Activated CD8-positive, alpha-beta memory T cell treated with anti-CD3 and anti-CD28 coated beads, Interleukin-2, amount 10 ng/mL, durations not matched to agents 7 days and 5 days (primary cell): Measurements from ENCODE around the gene CHAC2. TPM values are rescaled to one million over a fixed set of nuclear protein-coding genes. Genes with fewer than 3 reads are reported as not detected.
"Not testable (repeated sequence)": the region's sequence is repeated elsewhere in the genome, so short reads cannot be mapped to it uniquely, and the experiment has no call there.

Source experiments
- ATAC-seq: fragments of 150-1000 bp; cut with Tn5 transposase; one replicate; pipeline ENCODE4 v1.10.0; 2021; ENCODE audit warnings: moderate library complexity
- CTCF ChIA-PET: fragments of 350-600 bp; sonication (Branson Sonifier 250); formaldehyde crosslinking; loops from one replicate; lab custom pipeline; 2021; ENCODE audit warnings: antibody characterized with exemption; lab: Charles Lee
- DNase-seq: peaks from one replicate; pipeline ENCODE4 v3.0.0-alpha.2; 2020
- H3K27ac Mint-ChIP-seq: one replicate; pipeline ENCODE4 v1.8.0; 2021; ENCODE audit warnings: mild to moderate bottlenecking, mixed read lengths
- H3K27me3 Mint-ChIP-seq: one replicate; pipeline ENCODE4 v1.8.0; 2021; ENCODE audit warnings: mixed read lengths
- H3K36me3 Mint-ChIP-seq: one replicate; pipeline ENCODE4 v1.8.0; 2021; ENCODE audit warnings: mild to moderate bottlenecking, mixed read lengths
- H3K4me1 Mint-ChIP-seq: one replicate; pipeline ENCODE4 v1.8.0; 2021; ENCODE audit warnings: mixed read lengths
- H3K4me3 Mint-ChIP-seq: one replicate; pipeline ENCODE4 v1.8.0; 2021; ENCODE audit warnings: mild to moderate bottlenecking, moderate library complexity, mixed read lengths
- H3K9me3 Mint-ChIP-seq: one replicate; pipeline ENCODE4 v1.8.0; 2022; ENCODE audit warnings: low read depth, mixed read lengths
- total RNA-seq, 2 experiments: library from RNA; stranded (reverse); gene quantifications; one replicate each; pipeline ENCODE4 v1.2.3, GENCODE V29; 2021

The CHAC2 gene
- total RNA-seq: 10 to 100 TPM; 13.3 to 21.9 TPM

DNA sequence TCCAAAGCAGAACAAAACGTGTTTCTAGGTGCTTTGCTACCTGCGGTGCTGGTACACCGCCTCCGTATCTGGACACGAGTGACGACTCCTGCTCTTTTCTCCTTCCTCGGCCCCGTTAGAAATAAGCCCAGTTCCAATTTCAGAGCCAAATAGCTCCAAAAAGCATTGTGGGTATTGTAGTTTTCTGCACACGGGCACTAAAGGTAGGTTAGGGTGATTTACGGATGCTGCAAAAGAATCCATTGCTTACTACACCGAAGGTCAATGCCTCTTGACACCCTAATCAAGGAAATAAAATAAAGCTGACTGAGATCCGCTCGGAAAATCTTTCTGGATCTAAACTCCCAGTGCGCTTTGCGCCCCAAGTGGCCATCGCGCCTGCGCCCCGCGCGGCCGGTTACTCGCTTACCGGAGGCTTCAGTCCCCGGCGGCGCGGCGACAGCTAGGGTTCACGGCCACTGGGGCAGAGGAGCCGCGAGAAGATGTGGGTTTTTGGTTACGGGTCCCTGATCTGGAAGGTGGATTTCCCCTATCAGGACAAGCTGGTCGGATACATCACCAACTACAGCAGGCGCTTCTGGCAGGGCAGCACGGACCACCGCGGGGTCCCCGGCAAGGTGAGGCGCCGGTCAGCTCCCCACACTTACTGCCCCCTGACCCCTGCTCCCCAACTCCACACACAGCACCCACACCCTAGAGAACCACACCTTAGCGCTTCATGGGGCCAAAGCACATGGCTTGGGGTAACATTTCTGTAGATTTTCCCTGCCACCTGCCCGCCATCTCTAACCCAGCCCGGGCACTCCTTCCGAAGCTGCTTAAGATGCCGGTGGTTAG lies at the start of gene CHAC2:
Gene CHAC2 (plus strand): TSS at position 400 of the 837 bp plus-strand sequence. CDS start 83 bp downstream, at position 483.
- Mint-ChIP-seq H3K4me1 (peaks cover 34% of the 10 kb centered on the region), H3K9me3 (no peaks in the 10 kb centered on the region), H3K27ac (peak within 1 kb of the TSS; percentile 93), H3K27me3 (no peaks in the 10 kb centered on the region), H3K36me3 (peaks cover 25% of the 10 kb centered on the region), H3K4me3 (peak within 1 kb of the TSS; percentile 94)
- ATAC-seq (peak; percentile 96), DNase-seq (peak; percentile 91)
- CTCF ChIA-PET: interaction anchor here (1.0 to 3.3 kb wide), 7 partner anchors 10 to 344 kb away, joined by 3 to 16 read pairs (median 3); partner anchors contain the start of genes ASB3 and ERLEC1

DNA sequence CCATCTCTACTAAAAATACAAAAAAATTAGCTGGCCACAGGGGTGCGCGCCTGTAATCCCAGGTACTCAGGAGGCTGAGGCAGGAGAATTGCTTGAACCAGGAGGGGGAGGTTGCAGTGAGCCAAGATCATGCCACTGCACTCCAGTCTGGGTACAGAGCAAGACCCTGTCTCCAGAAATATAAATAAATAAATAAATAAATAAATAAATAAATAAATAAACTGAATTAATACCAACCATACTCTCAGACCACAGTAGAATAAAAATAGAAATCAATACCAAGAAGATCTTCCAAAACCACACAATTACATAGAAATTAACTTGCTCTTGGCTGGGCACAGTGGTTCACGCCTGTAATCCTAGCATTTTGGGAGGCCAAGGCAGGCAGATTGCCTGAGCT lies 46.7 kb upstream of the CHAC2 start:
- CTCF ChIA-PET, H3K27ac Mint-ChIP-seq, H3K9me3 Mint-ChIP-seq, H3K4me1 Mint-ChIP-seq, ATAC-seq, H3K27me3 Mint-ChIP-seq, H3K4me3 Mint-ChIP-seq, DNase-seq: not testable (repeated sequence)
- H3K36me3 Mint-ChIP-seq: peaks cover 22% of the 10 kb centered on the region

DNA sequence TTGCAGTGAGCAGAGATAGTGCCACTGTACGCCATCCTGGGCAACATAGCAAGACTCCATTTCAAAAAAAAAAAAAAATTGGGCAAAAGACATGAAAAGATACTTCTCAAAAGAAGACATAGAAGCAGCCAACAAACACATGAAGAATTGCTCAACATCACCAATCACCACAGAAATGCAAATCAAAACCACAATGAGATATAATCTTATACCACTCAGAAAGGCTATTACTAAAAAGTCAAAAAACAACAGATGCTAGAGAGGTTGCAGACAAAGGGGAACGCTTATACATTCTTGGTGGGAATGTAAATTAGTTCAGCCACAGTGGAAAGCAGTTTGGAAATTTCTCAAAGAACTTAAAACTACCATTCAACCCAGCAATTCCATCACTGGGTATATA lies 43.1 kb upstream of the CHAC2 start:
- no peak for DNase-seq
- Mint-ChIP-seq H3K27ac (no peak overlapping the region), H3K36me3 (peaks cover 19% of the 10 kb centered on the region), H3K27me3 (no peaks in the 10 kb centered on the region), H3K4me1 (peaks cover 7% of the 10 kb centered on the region), H3K9me3 (no peaks in the 10 kb centered on the region), H3K4me3 (no peak overlapping the region)
- CTCF ChIA-PET: no interaction called here
- no peak for ATAC-seq

DNA sequence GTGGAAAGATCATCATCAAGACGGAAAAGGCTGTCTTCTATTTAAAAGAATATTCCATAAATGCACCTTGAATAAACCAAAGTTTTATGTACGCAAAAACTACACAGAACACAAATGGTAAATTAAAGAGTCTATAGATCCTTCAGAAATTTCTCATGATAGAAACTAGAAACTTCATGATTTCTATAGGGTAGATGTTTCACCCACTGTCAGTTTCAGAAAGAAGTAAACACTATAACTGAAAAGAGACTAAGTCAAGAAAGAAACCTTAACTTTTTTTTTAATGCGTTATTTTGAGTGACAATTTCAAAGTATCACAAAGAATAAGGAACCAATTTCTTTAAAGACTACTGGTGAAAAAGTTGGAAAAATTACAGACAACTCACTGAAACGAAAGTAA lies 41.9 kb upstream of the CHAC2 start:
- no peaks in the 10 kb centered on the region for H3K9me3 Mint-ChIP-seq
- no peak overlapping the region for H3K27ac Mint-ChIP-seq
- H3K27me3 Mint-ChIP-seq: no peaks in the 10 kb centered on the region
- CTCF ChIA-PET: no interaction called here
- DNase-seq: no peak
- peaks cover 21% of the 10 kb centered on the region for H3K36me3 Mint-ChIP-seq
- H3K4me3 Mint-ChIP-seq: no peak overlapping the region
- no peak for ATAC-seq
- peaks cover 7% of the 10 kb centered on the region for H3K4me1 Mint-ChIP-seq

DNA sequence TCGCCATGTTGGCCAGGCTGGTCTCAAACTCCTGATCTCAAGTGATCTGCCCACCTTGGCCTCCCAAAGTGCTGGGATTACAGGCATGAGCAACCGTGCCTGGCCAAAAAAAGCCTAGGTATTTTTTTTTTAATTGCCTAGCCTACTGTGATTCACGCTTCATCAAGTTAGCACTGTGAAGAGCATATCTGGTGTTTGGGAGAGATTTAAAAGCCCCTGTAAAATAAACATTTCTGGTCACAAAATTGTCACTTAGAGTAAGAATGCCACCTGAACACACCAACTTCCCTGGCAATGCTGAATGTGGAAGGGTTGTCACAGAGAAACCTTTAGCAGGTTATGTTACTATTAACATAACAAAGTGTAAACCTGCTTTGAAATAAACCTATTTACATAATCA lies 39.7 kb upstream of the CHAC2 start:
- H3K27ac Mint-ChIP-seq: no peak overlapping the region
- H3K27me3 Mint-ChIP-seq: no peaks in the 10 kb centered on the region
- peaks cover 27% of the 10 kb centered on the region for H3K36me3 Mint-ChIP-seq
- ATAC-seq: no peak
- CTCF ChIA-PET: no interaction called here
- no peaks in the 10 kb centered on the region for H3K9me3 Mint-ChIP-seq
- peaks cover 7% of the 10 kb centered on the region for H3K4me1 Mint-ChIP-seq
- no peak for DNase-seq
- H3K4me3 Mint-ChIP-seq: no peak overlapping the region

DNA sequence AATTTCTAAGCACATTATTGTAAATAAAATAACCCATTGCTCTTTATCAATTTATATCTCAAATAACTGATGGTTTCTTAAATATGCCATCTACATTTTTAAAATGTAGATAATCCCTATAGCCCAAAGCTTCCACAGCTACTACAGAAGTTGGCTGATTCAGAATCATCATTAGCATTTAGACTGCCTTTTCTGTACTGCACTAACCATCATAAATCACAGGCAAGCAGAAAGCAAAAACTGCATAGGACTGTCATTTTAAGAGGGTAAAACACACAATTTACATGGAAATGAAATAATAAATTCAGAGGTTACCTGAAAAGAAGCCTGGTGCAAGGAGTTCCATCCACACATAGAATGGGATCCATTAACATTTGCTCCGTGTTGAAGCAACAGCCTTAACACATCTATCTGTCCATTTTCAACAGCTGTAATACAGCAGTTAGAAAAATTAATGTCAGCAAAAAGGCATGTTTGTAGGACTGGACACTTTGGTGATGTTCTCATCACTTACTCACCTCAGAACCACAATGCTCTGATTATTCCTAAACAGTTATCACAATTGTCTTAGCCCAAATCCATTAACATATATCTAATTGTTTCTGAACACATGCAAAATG lies 38.4 kb upstream of the CHAC2 start:
- H3K27ac Mint-ChIP-seq: no peak overlapping the region
- ATAC-seq (no peak), DNase-seq (no peak)
- H3K4me3 Mint-ChIP-seq: no peak overlapping the region
- H3K9me3 Mint-ChIP-seq: no peaks in the 10 kb centered on the region
- peaks cover 7% of the 10 kb centered on the region for H3K4me1 Mint-ChIP-seq
- no peaks in the 10 kb centered on the region for H3K27me3 Mint-ChIP-seq
- H3K36me3 Mint-ChIP-seq: peaks cover 35% of the 10 kb centered on the region
- CTCF ChIA-PET: interaction anchor here (1.2 kb wide), 1 partner anchor 11 kb away, joined by 5 read pairs; no protein-coding TSS in a partner anchor

DNA sequence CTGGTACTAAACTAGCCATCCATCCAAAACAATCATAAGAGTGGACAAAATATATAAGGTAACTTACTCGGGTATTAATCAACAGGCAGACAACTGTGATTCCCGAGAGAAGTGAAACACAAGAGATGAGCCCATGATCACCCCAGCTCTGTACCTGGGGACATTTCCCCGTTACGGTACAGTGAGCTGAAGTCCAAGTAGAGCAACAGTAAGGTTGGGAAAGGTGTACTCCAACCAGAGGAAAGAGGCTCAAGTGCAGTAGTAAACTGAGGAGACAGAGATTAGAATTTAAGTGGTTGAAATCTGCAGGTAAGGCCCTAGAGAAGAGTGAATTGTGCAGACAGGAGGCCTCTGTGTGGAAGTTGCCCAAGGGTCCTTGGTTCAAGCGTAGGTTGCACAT lies 30.5 kb upstream of the CHAC2 start:
- Mint-ChIP-seq H3K36me3 (peaks cover 34% of the 10 kb centered on the region), H3K4me1 (peaks cover 4% of the 10 kb centered on the region), H3K27ac (no peak overlapping the region), H3K27me3 (no peaks in the 10 kb centered on the region), H3K4me3 (no peak overlapping the region), H3K9me3 (no peaks in the 10 kb centered on the region)
- DNase-seq (no peak), ATAC-seq (no peak)
- CTCF ChIA-PET: no interaction called here

DNA sequence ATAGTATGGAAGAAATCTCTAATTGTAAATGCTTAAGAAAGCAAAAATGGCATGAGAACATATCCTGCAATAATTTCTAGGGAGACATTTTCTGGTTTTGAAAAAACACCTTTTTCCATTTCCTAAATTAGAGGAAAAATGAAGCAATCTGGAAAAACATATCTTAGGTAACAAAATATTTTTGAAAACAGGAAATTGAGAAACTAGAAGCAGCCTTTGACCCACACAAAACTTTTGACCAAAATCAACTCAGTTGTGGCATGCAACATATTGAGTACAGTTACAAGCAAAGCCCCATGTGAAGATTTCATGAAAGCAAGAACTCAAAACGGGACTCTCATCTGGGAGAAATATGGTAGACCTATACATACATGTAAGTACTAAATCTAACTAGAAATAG lies 28.6 kb upstream of the CHAC2 start:
- H3K4me3 Mint-ChIP-seq: no peak overlapping the region
- no peak overlapping the region for H3K27ac Mint-ChIP-seq
- H3K36me3 Mint-ChIP-seq: peaks cover 37% of the 10 kb centered on the region
- H3K27me3 Mint-ChIP-seq: no peaks in the 10 kb centered on the region
- H3K4me1 Mint-ChIP-seq: peaks cover 10% of the 10 kb centered on the region
- no peaks in the 10 kb centered on the region for H3K9me3 Mint-ChIP-seq
- DNase-seq: no peak
- CTCF ChIA-PET: interaction anchor here (1.9 kb wide), 1 partner anchor 10 kb away, joined by 5 read pairs; no protein-coding TSS in a partner anchor
- no peak for ATAC-seq

DNA sequence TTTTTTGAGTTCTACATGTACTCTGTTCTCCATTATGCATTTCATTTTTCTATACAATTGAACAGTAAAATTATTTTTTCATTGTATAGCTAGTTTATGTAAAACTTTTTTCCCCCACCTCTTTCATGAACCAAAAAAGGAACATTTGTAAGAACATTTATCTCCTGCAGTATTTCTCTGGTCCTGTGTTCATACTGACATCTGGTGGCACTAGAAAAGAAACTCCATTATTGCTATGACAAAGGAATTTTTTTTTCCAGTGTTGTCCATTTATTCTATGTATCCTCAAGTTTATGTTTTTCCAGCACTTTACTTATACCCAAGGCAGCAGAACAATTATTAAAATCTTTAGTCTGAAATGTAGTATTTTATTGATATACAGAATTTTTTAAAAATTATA lies 27.4 kb upstream of the CHAC2 start:
- no peaks in the 10 kb centered on the region for H3K9me3 Mint-ChIP-seq
- H3K27me3 Mint-ChIP-seq: no peaks in the 10 kb centered on the region
- ATAC-seq (no peak), DNase-seq (no peak)
- H3K4me3 Mint-ChIP-seq: no peak overlapping the region
- peaks cover 29% of the 10 kb centered on the region for H3K36me3 Mint-ChIP-seq
- no peak overlapping the region for H3K27ac Mint-ChIP-seq
- H3K4me1 Mint-ChIP-seq: peaks cover 10% of the 10 kb centered on the region
- CTCF ChIA-PET: interaction anchor here (1.9 kb wide), 1 partner anchor 11 kb away, joined by 5 read pairs; no protein-coding TSS in a partner anchor

DNA sequence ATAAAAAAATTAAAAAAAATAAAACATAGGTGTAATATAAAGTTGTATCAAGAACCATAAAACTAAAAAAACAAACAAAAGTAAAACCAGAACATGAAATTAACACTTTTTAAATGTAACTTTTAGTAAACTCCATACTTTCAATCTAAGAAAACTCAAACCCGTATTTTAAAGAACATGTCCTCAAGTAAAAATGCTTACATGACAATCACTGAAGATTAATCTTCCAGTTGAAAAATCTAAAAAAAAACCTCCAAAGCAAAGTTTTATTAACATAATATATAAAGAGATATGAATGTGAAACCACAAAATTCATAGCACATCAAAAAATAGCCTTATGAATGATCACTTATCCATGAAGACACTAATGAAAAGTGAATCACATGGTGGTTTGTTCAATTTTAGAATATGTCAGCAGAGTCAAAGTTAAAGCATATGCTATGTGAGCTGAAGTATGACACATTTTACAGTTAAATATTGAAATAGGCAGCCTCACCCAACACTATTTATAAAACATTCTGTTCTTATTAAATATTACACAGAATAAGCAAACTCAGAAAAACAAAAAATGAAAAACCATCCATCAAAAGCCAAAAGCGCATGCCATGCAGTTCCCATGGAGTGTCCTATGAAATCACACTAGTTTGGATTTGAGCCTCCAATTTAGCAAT lies 23.1 kb upstream of the CHAC2 start:
- CTCF ChIA-PET: no interaction called here
- H3K4me3 Mint-ChIP-seq: no peak overlapping the region
- peaks cover 8% of the 10 kb centered on the region for H3K4me1 Mint-ChIP-seq
- DNase-seq (no peak), ATAC-seq (no peak)
- no peaks in the 10 kb centered on the region for H3K9me3 Mint-ChIP-seq
- no peaks in the 10 kb centered on the region for H3K27me3 Mint-ChIP-seq
- peaks cover 38% of the 10 kb centered on the region for H3K36me3 Mint-ChIP-seq
- no peak overlapping the region for H3K27ac Mint-ChIP-seq

DNA sequence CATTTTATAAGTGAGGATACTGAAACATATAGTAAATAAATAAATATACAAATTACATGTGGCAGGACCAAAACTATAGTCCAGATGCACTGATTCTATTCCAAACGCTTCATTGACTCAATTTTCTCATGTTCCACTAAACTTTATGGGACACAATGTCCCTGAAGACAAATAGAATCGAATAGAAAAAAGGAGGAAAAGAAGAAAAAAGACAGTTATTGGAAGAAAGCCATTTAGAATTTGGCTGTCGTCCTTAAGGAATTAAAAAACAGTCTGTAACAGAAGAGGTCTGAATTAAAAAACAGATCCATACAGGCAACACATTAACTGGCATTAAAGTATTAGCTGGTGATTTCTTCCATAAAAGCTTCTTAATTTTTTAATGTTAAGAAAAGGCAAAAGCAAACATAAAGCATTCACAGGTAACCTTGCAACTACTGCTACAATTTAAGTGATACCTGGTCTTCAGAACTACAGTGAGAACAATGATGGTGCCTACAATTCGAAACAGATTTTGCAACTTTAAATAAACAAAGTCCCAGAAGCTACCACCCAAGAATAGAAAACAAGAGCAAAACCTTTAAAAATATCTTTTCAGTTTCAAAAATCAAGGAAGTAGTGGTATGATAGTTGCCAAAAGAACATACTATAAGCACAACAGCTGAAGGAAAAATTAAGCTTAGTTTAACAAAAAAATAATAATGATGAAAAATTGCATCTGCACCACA lies 17.4 kb upstream of the CHAC2 start:
- no peak overlapping the region for H3K4me3 Mint-ChIP-seq
- DNase-seq: no peak
- CTCF ChIA-PET: interaction anchor here (1.5 kb wide), 1 partner anchor 34 kb away, joined by 3 read pairs; no protein-coding TSS in a partner anchor
- ATAC-seq: no peak
- no peaks in the 10 kb centered on the region for H3K9me3 Mint-ChIP-seq
- H3K27ac Mint-ChIP-seq: no peak overlapping the region
- H3K36me3 Mint-ChIP-seq: peaks cover 40% of the 10 kb centered on the region
- peaks cover 27% of the 10 kb centered on the region for H3K4me1 Mint-ChIP-seq
- H3K27me3 Mint-ChIP-seq: no peaks in the 10 kb centered on the region

DNA sequence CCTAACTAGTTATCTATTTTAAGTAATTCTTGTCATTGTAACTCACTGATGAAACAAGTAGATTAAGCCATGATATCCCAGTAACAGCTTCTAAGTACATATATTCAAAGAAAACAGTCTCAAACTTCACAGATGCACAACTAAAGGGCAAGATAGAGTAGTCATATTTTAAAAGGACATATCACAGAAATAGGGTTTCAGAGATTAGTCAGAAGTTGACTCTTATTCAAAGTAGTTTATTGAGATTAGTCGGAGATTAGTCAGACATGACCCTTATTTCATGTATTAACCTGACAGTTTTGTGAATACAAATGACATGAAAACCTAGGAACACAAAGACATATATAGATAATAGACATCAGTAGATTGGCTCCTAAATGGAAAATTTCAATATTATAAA lies 15.9 kb upstream of the CHAC2 start:
- CTCF ChIA-PET: interaction anchor here (1.5 kb wide), 1 partner anchor 36 kb away, joined by 3 read pairs; no protein-coding TSS in a partner anchor
- ATAC-seq (peak; percentile 78), DNase-seq (no peak)
- Mint-ChIP-seq H3K9me3 (no peaks in the 10 kb centered on the region), H3K36me3 (peaks cover 49% of the 10 kb centered on the region), H3K27ac (peak overlapping the region; percentile 64), H3K4me3 (no peak overlapping the region), H3K4me1 (peaks cover 27% of the 10 kb centered on the region), H3K27me3 (no peaks in the 10 kb centered on the region)

DNA sequence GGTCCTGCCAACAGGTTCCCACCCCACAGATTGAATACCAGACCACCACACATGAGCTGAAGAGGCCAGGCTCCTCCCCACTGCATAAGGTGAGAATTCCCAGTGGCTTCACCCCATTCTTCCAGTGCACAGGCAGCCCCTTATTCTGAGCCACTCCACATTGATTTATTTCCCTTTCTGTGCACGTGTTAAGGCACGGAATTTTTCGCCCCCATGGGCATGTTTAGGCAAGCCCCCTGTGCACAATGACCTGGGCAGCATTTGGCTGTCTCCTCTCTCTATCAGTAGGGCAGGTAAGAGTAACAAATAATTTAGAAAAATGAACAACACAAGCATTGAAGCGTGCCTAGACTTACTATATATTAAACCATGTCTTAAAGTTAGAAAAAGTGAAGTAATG lies 15.2 kb upstream of the CHAC2 start:
- DNase-seq: no peak
- no peak for ATAC-seq
- H3K4me1 Mint-ChIP-seq: peaks cover 27% of the 10 kb centered on the region
- peaks cover 54% of the 10 kb centered on the region for H3K36me3 Mint-ChIP-seq
- H3K27ac Mint-ChIP-seq: peak overlapping the region; percentile 72
- no peaks in the 10 kb centered on the region for H3K9me3 Mint-ChIP-seq
- CTCF ChIA-PET: no interaction called here
- no peak overlapping the region for H3K4me3 Mint-ChIP-seq
- no peaks in the 10 kb centered on the region for H3K27me3 Mint-ChIP-seq
